Measurements from ENCODE around the gene ADCY4.

GRCh38 chr14:24363401-24363800, 28.5 kb upstream of the ADCY4 start:
- TF ChIP-seq POLR2A (IDR thresholded peaks at IDR 0.05) (no peak), CTCF (IDR thresholded peaks at IDR 0.05) (no peak)

Data from testis (tissue), 2 donors.